ENCODE results near the gene ENDOD1. TPM values are rescaled to one million over a fixed set of nuclear protein-coding genes. Genes with fewer than 3 reads are reported as not detected.
A peak's percentile ranks its signal among the peaks of the same experiment; 100 is the strongest.

ENDOD1 gene
- total and polyA plus RNA-seq, 2 donors from 2014 or later = 19.3 to 69.0 TPM

GRCh38 chr11:95066716-95067038, 23.0 kb upstream of the ENDOD1 start, which contains the start of gene SRSF8:
Gene SRSF8, plus strand, starts transcription at chr11:95066919. Its CDS starts 308 bp downstream, at chr11:95067227.
- H3K9ac ChIP-seq (ENCODE audit: low read length in 3 of 3) = peak within 1 kb of the TSS; percentile 85 to 96 (median 96)
- H3K4me1 ChIP-seq (ENCODE audit: control insufficient read depth in 2 of 3, insufficient read depth in 2 of 3, low read depth in 1 of 3, low read length in 3 of 3) = peaks cover 0 to 8% (median 5%) of the 10 kb centered on the region in 3 donors
- H3K4me3 ChIP-seq (ENCODE audit: low read length in 3 of 3) = peak within 1 kb of the TSS; percentile 94 to 98 (median 96)
- H3K27me3 ChIP-seq (ENCODE audit: control insufficient read depth, insufficient read depth, low read length) = no peaks in the 10 kb centered on the region
- DNase-seq (no peak), FAIRE-seq (no peak)
- H3K9me3 ChIP-seq (ENCODE audit: control insufficient read depth in 2 of 3, insufficient read depth in 1 of 3, low read length in 3 of 3) = no peaks in the 10 kb centered on the region
- intact Hi-C loops (cut with DNase I) = no loop called here
- H3K27ac ChIP-seq (ENCODE audit: low read depth in 2 of 2, low read length in 2 of 2) = peak within 1 kb of the TSS; percentile 97 to 98
- H3K36me3 ChIP-seq (ENCODE audit: control insufficient read depth in 2 of 3, insufficient read depth in 3 of 3, low read length in 3 of 3) = peaks cover 0 to 2% (median 0%) of the 10 kb centered on the region in 3 donors
- TF ChIP-seq CTCF (IDR thresholded peaks at IDR 0.05; ENCODE audit: borderline replicate concordance, extremely low read depth, insufficient read depth) = no peak

GRCh38 chr11:95067039-95067840, 22.4 kb upstream of the ENDOD1 start:
- TF ChIP-seq CTCF (IDR thresholded peaks at IDR 0.05; ENCODE audit: borderline replicate concordance, extremely low read depth, insufficient read depth) = peak; percentile 59
- DNase-seq (peak; percentile 87 to 94 (median 90)), FAIRE-seq (no peak)
- peak overlapping the region; percentile 85 to 96 (median 96) for H3K9ac ChIP-seq (ENCODE audit: low read length in 3 of 3)
- H3K4me1 ChIP-seq (ENCODE audit: control insufficient read depth in 2 of 3, insufficient read depth in 2 of 3, low read depth in 1 of 3, low read length in 3 of 3) = peaks cover 0 to 8% (median 5%) of the 10 kb centered on the region in 3 donors
- intact Hi-C loops (cut with DNase I) = no loop called here
- peaks cover 0 to 2% (median 0%) of the 10 kb centered on the region in 3 donors for H3K36me3 ChIP-seq (ENCODE audit: control insufficient read depth in 2 of 3, insufficient read depth in 3 of 3, low read length in 3 of 3)
- peak overlapping the region; percentile 97 to 98 for H3K27ac ChIP-seq (ENCODE audit: low read depth in 2 of 2, low read length in 2 of 2)
- peak overlapping the region; percentile 94 to 98 (median 96) for H3K4me3 ChIP-seq (ENCODE audit: low read length in 3 of 3)
- H3K9me3 ChIP-seq (ENCODE audit: control insufficient read depth in 2 of 3, insufficient read depth in 1 of 3, low read length in 3 of 3) = no peaks in the 10 kb centered on the region
- no peaks in the 10 kb centered on the region for H3K27me3 ChIP-seq (ENCODE audit: control insufficient read depth, insufficient read depth, low read length)

- Histone ChIP-seq H3K9ac (ENCODE audit: low read length in 3 of 3) (peak overlapping the region; percentile 85 to 96 (median 96)), H3K27ac (ENCODE audit: low read depth in 2 of 2, low read length in 2 of 2) (peak overlapping the region; percentile 97 to 98), H3K4me3 (ENCODE audit: low read length in 3 of 3) (peak overlapping the region; percentile 94 to 98 (median 96)), H3K9me3 (ENCODE audit: control insufficient read depth in 2 of 3, insufficient read depth in 1 of 3, low read length in 3 of 3) (no peaks in the 10 kb centered on the region), H3K27me3 (ENCODE audit: control insufficient read depth, insufficient read depth, low read length) (no peaks in the 10 kb centered on the region), H3K36me3 (ENCODE audit: control insufficient read depth in 2 of 3, insufficient read depth in 3 of 3, low read length in 3 of 3) (peaks cover 0 to 2% (median 0%) of the 10 kb centered on the region in 3 donors), H3K4me1 (ENCODE audit: control insufficient read depth in 2 of 3, insufficient read depth in 2 of 3, low read depth in 1 of 3, low read length in 3 of 3) (peaks cover 0 to 8% (median 5%) of the 10 kb centered on the region in 3 donors)
- no peak for TF ChIP-seq CTCF (IDR thresholded peaks at IDR 0.05; ENCODE audit: borderline replicate concordance, extremely low read depth, insufficient read depth)
- intact Hi-C loops (cut with DNase I) = no loop called here
- DNase-seq = peak in 1 of 5 donors; percentile 86
- no peak for FAIRE-seq
Measured at GRCh38 chr11:95067841-95068219, 21.8 kb upstream of the ENDOD1 start.

All from kidney (tissue), 14 donors.